Measurements from ENCODE around the gene KRT72. TPM values are rescaled to one million over a fixed set of nuclear protein-coding genes. Genes with fewer than 3 reads are reported as not detected.

The KRT72 gene
- total and polyA plus RNA-seq, 2 experiments from 2014 or later, result not detected

DNA sequence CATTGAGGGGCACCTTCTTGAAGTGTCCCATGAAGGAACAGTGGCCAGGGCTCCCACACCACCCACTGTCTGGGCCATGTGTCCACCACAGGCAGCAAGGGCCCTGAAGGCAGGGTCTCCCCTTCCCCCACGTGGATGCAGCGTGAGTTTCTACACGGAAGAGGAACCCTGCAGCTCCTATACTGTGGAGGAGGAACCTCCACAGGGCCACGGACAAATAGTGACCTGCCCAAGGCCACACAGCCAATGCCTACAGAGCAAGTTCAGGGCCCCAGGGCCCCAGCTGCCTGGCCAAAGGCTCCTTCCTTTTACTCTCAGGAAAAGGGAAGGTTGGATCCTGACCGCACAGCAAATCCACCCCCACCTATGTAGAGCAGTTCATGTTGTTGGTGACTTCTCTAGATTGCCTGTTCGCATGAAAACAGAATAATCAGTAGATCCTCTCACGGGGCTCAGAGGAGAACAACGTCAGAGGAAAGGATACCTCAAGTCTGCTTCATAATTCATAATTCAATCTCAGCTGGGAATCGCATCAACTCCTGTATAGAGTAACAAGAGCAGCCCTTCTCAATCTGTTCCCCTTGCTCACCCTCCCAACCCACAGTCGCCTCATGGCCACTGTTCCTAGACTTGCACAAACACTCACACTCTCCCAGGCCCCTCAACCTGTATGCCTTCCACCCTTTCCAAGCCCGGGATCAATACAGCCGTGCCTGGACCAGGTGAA is 28.2 kb upstream of the KRT72 start:
- WGBS (ENCODE audit: low lambda C conversion rate, missing lambda C conversion rate), result 89% methylated on average over 12 of the region's 12 CpGs
- H3K36me3 ChIP-seq (replicated peaks; ENCODE audit: insufficient read depth, low read depth), result no peaks in the 10 kb centered on the region
- TF ChIP-seq CTCF (IDR thresholded peaks at IDR 0.05; ENCODE audit: poor library complexity) (no peak), EZH2phosphoT487 (IDR thresholded peaks at IDR 0.05; ENCODE audit: low read depth, severe bottlenecking, unreplicated experiment) (no peak), EZH2 (IDR thresholded peaks at IDR 0.05; ENCODE audit: borderline replicate concordance) (no peak)
- no peak overlapping the region for H3K4me2 ChIP-seq
- H4K20me1 ChIP-seq (ENCODE audit: insufficient read depth, poor library complexity, severe bottlenecking), result no peaks in the 10 kb centered on the region
- H3K27ac ChIP-seq, result no peak overlapping the region
- no peaks in the 10 kb centered on the region for H3K4me1 ChIP-seq (ENCODE audit: insufficient read depth)
- no peaks in the 10 kb centered on the region for H3K79me2 ChIP-seq
- no peak overlapping the region for H2AFZ ChIP-seq
- no peak for DNase-seq (ENCODE audit: low spot score)
- peaks cover 14% of the 10 kb centered on the region for H3K27me3 ChIP-seq
- H3K4me3 ChIP-seq, result no peak overlapping the region
- no peaks in the 10 kb centered on the region for H3K9me2 ChIP-seq (replicated peaks; ENCODE audit: insufficient read depth)
- H3K9me3 ChIP-seq (ENCODE audit: low read depth), result no peaks in the 10 kb centered on the region

DNA sequence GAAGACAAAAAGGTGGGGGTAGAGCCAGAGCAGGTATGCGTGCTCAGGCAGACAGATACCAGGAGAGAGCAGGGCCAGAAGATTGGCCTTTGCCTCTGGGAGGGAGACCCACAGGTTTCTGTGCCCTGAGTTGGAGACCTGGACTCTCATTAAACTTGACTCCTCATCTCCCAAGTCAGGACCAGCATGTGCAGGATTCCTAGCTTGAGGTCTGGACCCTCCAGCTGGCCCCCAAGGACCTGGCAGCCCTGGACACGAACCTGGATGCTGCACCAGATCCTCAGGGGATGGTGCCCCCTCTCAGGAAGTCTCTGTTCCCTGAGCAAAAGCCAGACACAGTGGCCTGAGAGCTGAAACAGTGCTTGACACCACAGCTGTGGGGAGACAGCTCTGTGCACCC is 27.6 kb upstream of the KRT72 start:
- 84% methylated on average over 2 of the region's 2 CpGs for WGBS (ENCODE audit: low lambda C conversion rate, missing lambda C conversion rate)
- no peak for TF ChIP-seq EZH2 (IDR thresholded peaks at IDR 0.05; ENCODE audit: borderline replicate concordance)
- no peak for TF ChIP-seq EZH2phosphoT487 (IDR thresholded peaks at IDR 0.05; ENCODE audit: low read depth, severe bottlenecking, unreplicated experiment)
- TF ChIP-seq CTCF (IDR thresholded peaks at IDR 0.05; ENCODE audit: poor library complexity), result no peak

DNA sequence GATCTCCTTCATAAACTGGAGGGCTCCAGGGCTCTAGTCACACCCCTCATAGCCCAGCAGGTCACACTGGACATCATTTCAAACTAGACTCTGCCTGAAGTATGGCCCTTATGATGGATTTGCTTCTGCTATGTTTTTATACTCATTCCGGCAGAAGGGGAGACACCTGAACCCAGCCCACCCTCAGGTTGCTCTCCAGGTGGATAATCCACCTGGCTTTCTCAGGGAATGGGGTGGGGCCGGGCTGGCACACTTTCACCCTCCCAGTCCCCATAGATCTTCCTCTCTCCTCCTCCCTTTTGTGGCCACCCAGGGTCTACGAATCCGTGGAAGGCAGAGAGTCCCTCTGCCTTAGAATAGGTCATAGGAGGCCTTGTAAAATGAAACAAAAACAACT is 26.8 kb upstream of the KRT72 start:
- Histone ChIP-seq H3K27me3 (peaks cover 10% of the 10 kb centered on the region), H2AFZ (no peak overlapping the region), H4K20me1 (ENCODE audit: insufficient read depth, poor library complexity, severe bottlenecking) (no peaks in the 10 kb centered on the region), H3K9me2 (replicated peaks; ENCODE audit: insufficient read depth) (no peaks in the 10 kb centered on the region), H3K9me3 (ENCODE audit: low read depth) (no peaks in the 10 kb centered on the region), H3K4me1 (ENCODE audit: insufficient read depth) (no peaks in the 10 kb centered on the region), H3K36me3 (replicated peaks; ENCODE audit: insufficient read depth, low read depth) (no peaks in the 10 kb centered on the region), H3K27ac (no peak overlapping the region), H3K4me3 (no peak overlapping the region), H3K4me2 (no peak overlapping the region), H3K79me2 (no peaks in the 10 kb centered on the region)
- 83% methylated on average over 4 of the region's 4 CpGs for WGBS (ENCODE audit: low lambda C conversion rate, missing lambda C conversion rate)
- DNase-seq (ENCODE audit: low spot score), result no peak
- no peak for TF ChIP-seq EZH2phosphoT487 (IDR thresholded peaks at IDR 0.05; ENCODE audit: low read depth, severe bottlenecking, unreplicated experiment)
- no peak for TF ChIP-seq EZH2 (IDR thresholded peaks at IDR 0.05; ENCODE audit: borderline replicate concordance)
- TF ChIP-seq CTCF (IDR thresholded peaks at IDR 0.05; ENCODE audit: poor library complexity), result no peak

More for the DNA sequence above, 27.6 kb upstream of the KRT72 start:
- DNase-seq (ENCODE audit: low spot score), result no peak
- Histone ChIP-seq H3K36me3 (replicated peaks; ENCODE audit: insufficient read depth, low read depth) (no peaks in the 10 kb centered on the region), H3K9me2 (replicated peaks; ENCODE audit: insufficient read depth) (no peaks in the 10 kb centered on the region), H3K9me3 (ENCODE audit: low read depth) (no peaks in the 10 kb centered on the region), H3K79me2 (no peaks in the 10 kb centered on the region), H2AFZ (no peak overlapping the region), H3K27me3 (peaks cover 14% of the 10 kb centered on the region), H3K27ac (no peak overlapping the region), H3K4me2 (no peak overlapping the region), H3K4me1 (ENCODE audit: insufficient read depth) (no peaks in the 10 kb centered on the region), H3K4me3 (no peak overlapping the region), H4K20me1 (ENCODE audit: insufficient read depth, poor library complexity, severe bottlenecking) (no peaks in the 10 kb centered on the region)

Measured in hepatocyte (in vitro differentiated cells).